NT2/D1 (cell line): ENCODE measurements around the gene NUMB.
"Not testable (repeated sequence)": the region's sequence is repeated elsewhere in the genome, so short reads cannot be mapped to it uniquely, and the experiment has no call there.

Experiments used
- YY1 ChIP-seq: IDR thresholded peaks from 2 replicates; pipeline ENCODE4 v1.6.1; 2011; ENCODE audit not compliant: insufficient read length, insufficient read depth
- ZNF274 ChIP-seq: IDR thresholded peaks from 2 replicates; pipeline ENCODE4 v1.6.1; 2011; ENCODE audit warnings: mild to moderate bottlenecking, low read depth, low read length

- not testable (repeated sequence) for TF ChIP-seq YY1, ZNF274
Observed at GRCh38 chr14:73385021-73385420, 73.3 kb downstream of the NUMB start.
